Middle frontal gyrus (tissue), 1 donor: ENCODE data around the gene PPP6R2.

ENCODE experiments used
- DNase-seq: peaks from one replicate; pipeline ENCODE4 v3.0.0-alpha.2; 2015; ENCODE audit warnings: low spot score; ENCODE audit errors: extremely low spot score

PPP6R2 gene

GRCh38 chr22:50467341-50467740 is 124.2 kb downstream of the PPP6R2 start:
- no peak for DNase-seq

DNA sequence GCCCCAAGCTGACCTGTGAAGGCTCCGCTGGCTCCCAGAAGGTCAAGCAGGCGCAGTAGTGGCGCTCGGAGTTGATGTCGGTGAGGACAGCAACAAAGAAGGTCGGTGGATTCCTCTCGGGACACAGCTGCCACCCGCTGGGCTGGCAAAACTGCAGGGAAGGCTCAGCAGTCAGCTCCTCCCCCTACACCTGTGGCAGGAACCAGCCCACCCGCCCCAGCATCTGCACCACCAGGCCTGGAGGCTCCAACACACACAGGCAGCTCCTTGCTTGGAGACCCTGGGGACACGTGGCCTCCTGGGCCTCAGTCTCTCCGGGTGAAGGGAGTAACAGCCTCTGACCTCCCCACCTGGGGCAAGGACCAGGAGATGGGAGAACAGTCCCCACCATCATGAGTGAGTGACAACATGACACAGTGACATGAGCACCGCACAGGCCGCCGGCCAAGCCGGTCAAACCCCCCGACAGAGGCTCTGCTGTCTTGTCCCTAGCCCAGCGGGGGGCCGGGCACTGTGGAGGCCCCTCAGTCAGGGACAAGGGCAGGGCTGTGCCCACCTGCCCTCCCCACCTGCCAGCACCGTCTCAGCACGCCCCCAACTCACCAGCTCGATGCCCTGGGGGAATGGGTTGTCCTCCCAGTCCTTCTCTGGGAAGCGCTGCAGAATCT is 124.8 kb downstream of the PPP6R2 start:
- DNase-seq, result no peak

DNA sequence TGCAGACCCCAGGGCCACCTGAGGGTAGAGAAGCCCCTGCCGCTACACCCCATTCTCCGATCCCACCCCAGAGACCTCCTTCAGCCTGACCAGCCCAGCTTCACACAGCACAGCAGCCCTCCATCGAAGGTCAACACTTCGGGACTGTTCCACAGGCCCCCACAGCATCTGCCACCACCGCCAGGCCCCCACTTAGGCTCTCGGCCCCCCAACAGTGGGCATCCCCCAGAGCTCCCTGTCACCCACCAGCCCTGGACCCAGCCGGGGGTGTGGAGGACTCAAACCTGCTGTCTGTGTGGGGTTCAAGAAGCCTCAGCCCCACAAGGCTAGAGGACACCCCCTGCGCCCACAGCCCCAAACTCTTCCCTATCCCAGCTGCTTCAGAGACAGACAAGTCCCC is 125.5 kb downstream of the PPP6R2 start:
- no peak for DNase-seq

- DNase-seq, result no peak
Observed at GRCh38 chr22:50469377-50470305, 126.5 kb downstream of the PPP6R2 start.

- no peak for DNase-seq
Observed at GRCh38 chr22:50470491-50470890, 127.4 kb downstream of the PPP6R2 start.

DNA sequence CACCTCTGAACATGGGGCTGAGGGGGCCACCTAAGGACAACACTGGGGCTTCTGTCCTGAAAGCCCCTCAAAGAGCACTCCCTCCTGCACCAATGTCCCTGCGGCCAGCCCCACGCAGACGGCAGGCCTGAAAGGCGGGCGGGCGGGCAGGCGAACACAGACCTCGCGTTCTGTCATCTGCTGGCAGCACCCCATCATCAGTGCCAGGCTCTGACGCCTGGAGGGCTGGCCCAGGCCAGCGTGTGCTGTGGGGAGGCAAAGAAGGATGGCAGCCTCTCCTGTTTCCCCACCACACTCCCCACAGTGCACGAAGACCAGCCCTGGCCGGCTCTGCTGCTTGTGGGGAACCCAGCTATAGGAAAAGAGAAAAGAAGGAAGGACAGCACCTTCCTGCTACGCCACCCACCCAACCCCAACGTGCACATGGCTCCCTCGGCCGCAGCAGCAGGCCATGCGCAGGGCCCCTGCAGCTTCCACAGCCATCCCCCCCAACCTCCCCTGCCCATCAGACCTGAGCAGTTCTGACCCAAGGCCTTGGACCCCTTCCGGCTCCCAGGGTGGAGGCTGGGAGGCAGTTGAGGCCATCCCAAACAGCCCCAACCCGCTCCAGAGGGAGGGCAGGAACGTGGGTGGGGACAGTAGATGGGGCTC is 128.2 kb downstream of the PPP6R2 start:
- peak; percentile 6 for DNase-seq

GRCh38 chr22:50471962-50472361 is 128.8 kb downstream of the PPP6R2 start:
- no peak for DNase-seq

DNA sequence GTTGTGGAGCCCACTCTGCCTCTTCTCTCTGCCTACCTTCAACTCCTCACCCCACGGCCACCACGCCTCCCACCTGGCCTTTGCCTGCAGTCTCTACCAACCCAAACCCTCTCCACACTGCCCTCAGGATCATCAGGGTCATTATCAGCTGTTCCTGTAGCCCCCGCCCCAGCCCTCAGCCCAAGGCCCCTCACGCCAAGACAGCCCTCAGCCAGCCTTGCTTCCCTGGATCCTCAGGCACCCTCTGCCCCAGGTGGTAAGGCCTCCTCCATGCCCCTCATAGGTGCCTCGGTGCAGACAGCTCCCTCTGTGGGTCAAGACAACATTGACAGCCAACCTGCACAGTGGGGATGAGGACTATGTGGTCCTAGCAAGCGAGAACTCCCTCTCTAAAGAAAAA is 130.0 kb downstream of the PPP6R2 start:
- DNase-seq, result no peak

DNA sequence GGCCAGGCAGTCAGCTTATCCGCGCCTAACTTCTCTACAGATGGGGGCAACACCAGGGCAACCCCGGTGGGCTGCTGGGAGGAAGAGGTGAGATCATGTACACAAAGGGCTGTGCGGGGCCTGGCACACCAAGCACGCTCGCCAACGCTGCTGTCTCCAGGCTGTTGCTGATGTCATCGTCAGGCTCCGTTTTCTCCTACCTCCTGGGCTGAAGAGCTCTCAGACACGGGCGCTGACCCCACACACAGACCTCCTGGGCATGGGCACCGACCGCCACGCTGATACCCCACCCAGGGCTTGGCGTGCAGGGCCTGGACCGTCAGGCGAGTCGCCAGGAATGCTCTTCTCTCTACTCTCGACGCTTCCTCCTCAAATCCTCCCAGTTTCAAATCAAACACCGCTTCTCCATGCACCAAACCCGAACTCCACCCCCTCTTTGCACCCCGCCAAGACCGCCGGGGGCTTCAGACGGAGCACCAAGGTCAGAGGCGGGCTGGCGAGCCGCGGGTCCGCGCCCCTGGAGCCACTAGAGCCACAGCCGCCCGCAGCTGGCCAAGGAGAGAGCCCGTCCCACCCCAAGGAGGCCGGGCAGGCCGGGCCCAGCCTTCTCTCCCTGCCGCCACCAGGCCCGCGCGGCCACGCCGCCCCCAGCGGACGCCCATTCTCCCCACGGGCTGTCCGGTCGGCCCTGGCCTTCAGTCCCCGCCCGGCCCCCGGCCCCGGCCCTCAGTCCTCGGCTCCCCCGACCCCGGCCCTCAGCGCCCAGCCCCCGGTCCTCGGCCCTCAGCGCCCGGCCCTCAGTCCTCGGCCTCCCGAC is 130.9 kb downstream of the PPP6R2 start:
- no peak for DNase-seq

GRCh38 chr22:50474710-50475651 is 131.9 kb downstream of the PPP6R2 start, which contains the start of gene SBF1:
TSS of gene SBF1 (minus strand) at chr22:50475035. CDS start at chr22:50474840, 195 bp downstream.
- peak; percentile 87 for DNase-seq

GRCh38 chr22:50475652-50476002 is 132.5 kb downstream of the PPP6R2 start:
- no peak for DNase-seq

DNA sequence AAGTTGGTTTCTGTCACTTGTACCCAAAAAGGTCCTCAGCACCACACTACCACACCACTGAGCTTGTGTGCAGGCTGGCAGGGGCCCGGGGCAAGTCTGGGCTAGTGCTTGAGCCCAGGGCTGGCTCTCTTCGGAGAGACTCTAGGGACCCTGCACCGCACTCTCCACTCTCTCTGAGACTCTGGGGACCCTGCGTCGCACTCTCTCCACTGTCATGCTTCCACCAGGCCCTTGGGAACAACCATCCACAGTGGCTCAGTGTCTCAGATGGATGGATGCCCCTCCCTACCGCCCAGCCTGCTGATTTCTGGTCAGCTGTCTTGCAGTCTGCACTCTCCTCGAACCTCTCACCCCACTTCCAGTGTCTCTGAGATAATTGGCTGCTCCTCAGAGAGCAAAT is 133.7 kb downstream of the PPP6R2 start:
- DNase-seq, result no peak

- DNase-seq, result no peak
Observed at GRCh38 chr22:50477923-50478322, 134.8 kb downstream of the PPP6R2 start.

- DNase-seq, result no peak
Observed at GRCh38 chr22:50479721-50480120, 136.6 kb downstream of the PPP6R2 start.

DNA sequence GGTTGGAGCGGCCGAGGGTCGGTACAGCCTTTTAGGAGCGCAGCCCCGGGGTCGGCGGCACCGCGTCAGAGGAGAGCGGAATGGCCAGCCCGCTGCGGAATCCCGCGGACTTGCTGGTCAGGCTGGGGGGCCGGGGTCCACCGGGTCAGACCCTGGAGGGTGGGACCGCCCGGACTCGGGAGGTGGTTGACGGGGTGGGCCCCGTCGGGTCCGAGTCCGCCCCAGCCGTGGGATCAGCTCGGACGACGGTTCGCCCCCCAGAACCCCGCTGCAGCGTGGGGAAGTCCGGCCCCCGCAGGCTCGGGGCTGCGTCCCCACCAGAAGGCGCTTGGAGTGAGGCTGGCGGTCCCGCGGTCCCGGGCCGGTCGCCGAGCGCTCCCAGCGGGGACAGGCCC is 137.9 kb downstream of the PPP6R2 start:
- no peak for DNase-seq

DNA sequence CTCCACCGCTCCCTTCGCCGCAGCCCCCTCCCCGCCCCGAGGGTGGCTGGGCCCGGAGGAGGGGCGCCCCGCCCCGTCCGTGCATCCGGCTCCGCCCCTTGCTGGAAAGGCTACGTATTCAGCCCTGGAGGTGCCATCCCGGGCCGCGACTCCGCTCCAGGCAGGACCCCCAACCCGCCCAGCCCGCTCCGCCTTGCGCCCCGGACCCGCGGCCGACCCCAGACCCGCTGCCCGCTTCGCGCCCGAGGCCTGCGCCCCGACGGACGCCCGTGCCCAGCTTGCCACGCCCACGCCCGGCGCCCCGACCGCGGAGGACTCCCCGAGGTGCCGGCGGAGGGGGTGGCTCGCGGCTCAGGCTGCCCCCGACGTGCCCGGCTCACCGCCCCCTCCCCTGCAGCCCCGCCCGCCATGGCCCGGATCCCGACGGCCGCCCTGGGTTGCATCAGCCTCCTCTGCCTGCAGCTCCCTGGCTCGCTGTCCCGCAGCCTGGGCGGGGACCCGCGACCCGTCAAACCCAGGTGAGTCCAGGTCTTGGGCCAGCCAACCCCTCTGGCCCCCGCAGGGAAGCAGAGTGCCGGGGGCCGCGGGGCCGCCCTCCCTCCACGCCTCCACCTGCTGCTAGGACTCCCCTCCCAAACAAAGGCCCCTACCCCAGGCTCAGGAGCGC is 138.4 kb downstream of the PPP6R2 start, which contains the start of gene ADM2:
Gene ADM2 (plus strand): TSS at position 104 of the 667 bp plus-strand sequence. CDS start 305 bp downstream, at position 409.
- no peak for DNase-seq

DNA sequence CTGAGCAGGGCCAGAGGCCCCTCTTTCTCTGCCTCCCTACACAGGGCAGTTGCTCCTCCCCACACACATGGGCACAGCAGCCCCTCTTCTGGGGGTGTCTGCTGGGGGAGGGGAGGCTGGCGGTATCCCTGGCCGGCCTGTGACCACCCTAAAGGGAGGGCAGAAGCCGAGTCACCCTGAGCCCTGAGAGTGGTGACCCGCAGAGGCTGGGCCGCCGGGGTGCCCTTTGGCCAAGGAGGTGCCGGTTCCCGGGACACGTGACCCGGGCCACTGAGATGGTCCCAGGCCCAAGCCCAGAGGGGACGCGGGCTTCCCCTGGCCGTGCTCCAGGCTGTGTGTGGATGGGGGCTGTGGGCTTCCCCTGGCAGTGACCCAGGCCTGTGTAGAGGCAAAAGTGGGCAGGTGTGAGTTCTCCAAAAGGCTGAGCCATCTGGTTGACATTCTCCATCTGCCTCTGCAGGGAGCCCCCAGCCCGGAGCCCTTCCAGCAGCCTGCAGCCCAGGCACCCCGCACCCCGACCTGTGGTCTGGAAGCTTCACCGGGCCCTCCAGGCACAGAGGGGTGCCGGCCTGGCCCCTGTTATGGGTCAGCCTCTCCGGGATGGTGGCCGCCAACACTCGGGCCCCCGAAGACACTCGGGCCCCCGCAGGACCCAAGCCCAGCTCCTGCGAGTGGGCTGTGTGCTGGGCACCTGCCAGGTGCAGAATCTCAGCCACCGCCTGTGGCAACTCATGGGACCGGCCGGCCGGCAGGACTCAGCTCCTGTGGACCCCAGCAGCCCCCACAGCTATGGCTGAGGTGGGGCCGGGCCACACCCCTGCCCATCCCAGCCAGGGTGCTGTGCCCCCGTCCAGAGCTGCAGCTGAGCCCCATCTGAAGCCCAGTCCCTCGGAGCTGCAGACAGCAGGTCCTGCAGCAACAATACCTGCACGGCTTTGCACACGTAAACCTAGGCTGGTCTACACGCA is 139.3 kb downstream of the PPP6R2 start:
- DNase-seq, result no peak

DNA sequence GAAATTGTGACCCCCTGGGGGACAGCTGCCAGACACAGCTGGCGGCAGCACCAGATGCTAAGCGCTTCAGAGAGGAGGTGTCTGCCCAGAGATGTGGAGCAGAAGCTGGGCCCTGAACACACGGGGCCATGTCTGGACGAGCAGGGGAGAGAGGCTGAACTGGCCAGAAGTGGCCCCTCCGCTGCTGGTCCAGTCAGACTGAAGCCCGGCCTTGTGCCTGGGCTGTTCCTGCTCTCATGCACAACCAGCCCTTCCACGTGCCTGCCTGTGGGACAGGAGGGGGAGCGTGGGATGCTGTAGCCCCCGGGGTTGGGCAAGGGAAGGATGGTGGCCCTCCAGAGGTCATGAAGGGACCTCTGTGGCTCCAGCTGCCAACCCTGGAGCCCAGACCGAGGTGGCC is 140.0 kb downstream of the PPP6R2 start:
- no peak for DNase-seq
